Calu3 (cell line): Measurements from ENCODE around the gene PHC2. TPM values are rescaled to one million over a fixed set of nuclear protein-coding genes. Genes with fewer than 3 reads are reported as not detected.

Experiments used
- BruUV-seq: library from RNA; stranded (reverse); fragments of 400-500 nt; replicated peaks from 2 replicates; lab custom pipeline; 2021; lab: Mats Ljungman, UMichigan
- CTCF ChIA-PET: fragments of 300-600 bp; sonication (Branson Sonifier 250); formaldehyde crosslinking; loops from one replicate; lab custom pipeline; 2022; ENCODE audit warnings: antibody characterized with exemption; lab: Charles Lee
- DNase-seq: peaks from one replicate; pipeline ENCODE4 v3.0.0; 2022
- H3K27ac Mint-ChIP-seq: one replicate; pipeline ENCODE4 v1.8.0; 2022; ENCODE audit warnings: mixed read lengths; ENCODE audit not compliant: unreplicated experiment
- H3K27me3 Mint-ChIP-seq: one replicate; pipeline ENCODE4 v1.8.0; 2022; ENCODE audit warnings: mixed read lengths; ENCODE audit not compliant: unreplicated experiment
- H3K36me3 Mint-ChIP-seq: one replicate; pipeline ENCODE4 v1.8.0; 2022; ENCODE audit warnings: mild to moderate bottlenecking, moderate library complexity, mixed read lengths; ENCODE audit not compliant: insufficient read depth, unreplicated experiment
- H3K4me1 Mint-ChIP-seq: one replicate; pipeline ENCODE4 v1.8.0; 2022; ENCODE audit warnings: mild to moderate bottlenecking, low read depth, mixed read lengths; ENCODE audit not compliant: unreplicated experiment
- H3K4me3 Mint-ChIP-seq: one replicate; pipeline ENCODE4 v1.8.0; 2022; ENCODE audit warnings: mild to moderate bottlenecking, low read depth, moderate library complexity, mixed read lengths; ENCODE audit not compliant: unreplicated experiment
- H3K9me3 Mint-ChIP-seq: one replicate; pipeline ENCODE4 v1.8.0; 2022; ENCODE audit warnings: low read depth, mixed read lengths; ENCODE audit not compliant: unreplicated experiment
- intact Hi-C: fragments of 100-400 bp; cut with micrococcal nuclease; formaldehyde crosslinking; loops from one replicate; pipeline ENCODE4 v1.10.0; 2022; ENCODE audit not compliant: unreplicated experiment
- total RNA-seq: library from RNA; stranded (reverse); gene quantifications from 2 replicates; pipeline ENCODE4 v1.2.3, GENCODE V29; 2022
- TF ChIP-seq, protein P1 (sequence below): fragments of 200-600 bp; IDR thresholded peaks from one replicate; pipeline ENCODE4 v1.8.0; 2022; ENCODE audit warnings: antibody characterized with exemption; ENCODE audit not compliant: unreplicated experiment

The PHC2 gene
- total RNA-seq, 1 experiment from 2014 or later: 59.5 TPM

DNA sequence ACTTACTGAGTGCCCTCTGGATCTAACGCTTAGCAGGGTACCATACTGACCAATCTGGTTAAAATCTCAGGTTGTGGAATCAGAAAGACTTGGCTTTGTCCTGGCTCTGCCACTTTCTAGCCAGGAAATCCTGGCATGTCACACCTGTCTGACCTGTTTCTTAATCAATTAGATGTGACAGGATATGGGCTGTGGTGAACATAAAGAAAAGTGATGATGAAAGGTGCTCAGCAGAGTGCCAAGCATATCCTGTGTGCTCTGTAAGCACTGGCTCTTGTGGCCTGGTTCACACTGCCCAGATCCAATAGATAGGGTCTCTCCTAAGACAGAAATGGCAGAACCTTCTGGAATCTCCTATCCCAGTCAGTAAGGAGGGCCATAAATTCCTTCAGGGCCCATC, 53.9 kb downstream of the PHC2 start:
- Mint-ChIP-seq H3K9me3 (no peaks in the 10 kb centered on the region), H3K4me3 (no peak overlapping the region), H3K27me3 (peaks cover 31% of the 10 kb centered on the region), H3K4me1 (peaks cover 10% of the 10 kb centered on the region), H3K36me3 (no peaks in the 10 kb centered on the region), H3K27ac (no peak overlapping the region)
- intact Hi-C loops: no loop called here
- no TSS peak for BruUV-seq
- CTCF ChIA-PET: interaction anchor here (0.6 kb wide), 1 partner anchor 80 kb away, joined by 3 read pairs; no protein-coding TSS in a partner anchor
- TF ChIP-seq, protein P1, sequence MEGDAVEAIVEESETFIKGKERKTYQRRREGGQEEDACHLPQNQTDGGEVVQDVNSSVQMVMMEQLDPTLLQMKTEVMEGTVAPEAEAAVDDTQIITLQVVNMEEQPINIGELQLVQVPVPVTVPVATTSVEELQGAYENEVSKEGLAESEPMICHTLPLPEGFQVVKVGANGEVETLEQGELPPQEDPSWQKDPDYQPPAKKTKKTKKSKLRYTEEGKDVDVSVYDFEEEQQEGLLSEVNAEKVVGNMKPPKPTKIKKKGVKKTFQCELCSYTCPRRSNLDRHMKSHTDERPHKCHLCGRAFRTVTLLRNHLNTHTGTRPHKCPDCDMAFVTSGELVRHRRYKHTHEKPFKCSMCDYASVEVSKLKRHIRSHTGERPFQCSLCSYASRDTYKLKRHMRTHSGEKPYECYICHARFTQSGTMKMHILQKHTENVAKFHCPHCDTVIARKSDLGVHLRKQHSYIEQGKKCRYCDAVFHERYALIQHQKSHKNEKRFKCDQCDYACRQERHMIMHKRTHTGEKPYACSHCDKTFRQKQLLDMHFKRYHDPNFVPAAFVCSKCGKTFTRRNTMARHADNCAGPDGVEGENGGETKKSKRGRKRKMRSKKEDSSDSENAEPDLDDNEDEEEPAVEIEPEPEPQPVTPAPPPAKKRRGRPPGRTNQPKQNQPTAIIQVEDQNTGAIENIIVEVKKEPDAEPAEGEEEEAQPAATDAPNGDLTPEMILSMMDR: no peak
- DNase-seq: no peak

- intact Hi-C loops: no loop called here
- H3K36me3 Mint-ChIP-seq: no peaks in the 10 kb centered on the region
- CTCF ChIA-PET: no interaction called here
- H3K4me3 Mint-ChIP-seq: no peak overlapping the region
- H3K9me3 Mint-ChIP-seq: no peaks in the 10 kb centered on the region
- H3K27me3 Mint-ChIP-seq: peaks cover 15% of the 10 kb centered on the region
- TF ChIP-seq, protein P1: no peak
- DNase-seq: no peak
- BruUV-seq: no TSS peak
- H3K4me1 Mint-ChIP-seq: peaks cover 10% of the 10 kb centered on the region
- H3K27ac Mint-ChIP-seq: no peak overlapping the region
Observed at GRCh38 chr1:33375316-33375715, 55.6 kb downstream of the PHC2 start.

DNA sequence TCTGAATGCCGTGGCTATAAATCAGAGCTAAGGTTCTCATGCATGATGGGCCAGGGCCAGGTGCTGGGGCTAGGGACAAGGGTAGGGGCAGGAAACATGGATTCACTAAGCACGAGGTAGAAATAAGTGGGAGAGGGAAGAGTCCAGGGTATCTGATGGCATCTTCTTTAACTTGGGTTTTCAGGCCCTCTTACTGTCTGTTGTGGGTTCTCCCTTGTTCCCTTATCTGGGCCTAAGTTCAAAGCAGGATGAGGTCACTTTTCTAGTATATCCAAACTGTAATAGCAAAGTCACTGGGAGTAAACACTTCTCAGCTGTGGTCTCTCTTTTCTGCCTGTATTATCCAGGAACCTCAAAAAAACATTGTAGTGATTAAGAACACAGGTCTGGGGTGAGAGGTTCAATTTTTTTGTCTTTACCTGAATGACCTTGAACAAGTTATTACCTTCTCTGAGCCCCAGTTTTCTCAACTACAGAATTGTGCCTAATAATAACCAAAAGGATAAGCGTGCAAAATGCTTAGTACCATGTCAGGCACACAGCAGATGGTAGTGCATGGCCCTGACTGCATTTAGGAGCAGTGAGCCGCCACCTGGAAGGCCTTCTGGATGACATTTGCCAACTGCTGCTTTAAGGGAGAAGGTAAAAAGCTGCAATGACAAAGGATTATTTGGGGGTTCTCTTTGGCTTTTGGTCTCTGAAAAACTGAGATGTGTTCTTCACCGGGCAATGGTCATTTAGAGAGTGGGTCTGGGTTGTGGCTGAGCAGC, 56.4 kb downstream of the PHC2 start:
- H3K4me1 Mint-ChIP-seq: peaks cover 2% of the 10 kb centered on the region
- no peaks in the 10 kb centered on the region for H3K9me3 Mint-ChIP-seq
- intact Hi-C loops: no loop called here
- H3K27me3 Mint-ChIP-seq: peaks cover 7% of the 10 kb centered on the region
- BruUV-seq: no TSS peak
- no peak overlapping the region for H3K27ac Mint-ChIP-seq
- no peak for DNase-seq
- CTCF ChIA-PET: no interaction called here
- no peak overlapping the region for H3K4me3 Mint-ChIP-seq
- TF ChIP-seq, protein P1: no peak
- H3K36me3 Mint-ChIP-seq: no peaks in the 10 kb centered on the region

- TF ChIP-seq, protein P1: no peak
- H3K4me3 Mint-ChIP-seq: no peak overlapping the region
- CTCF ChIA-PET: no interaction called here
- no peaks in the 10 kb centered on the region for H3K4me1 Mint-ChIP-seq
- no TSS peak for BruUV-seq
- no peaks in the 10 kb centered on the region for H3K27me3 Mint-ChIP-seq
- DNase-seq: no peak
- H3K36me3 Mint-ChIP-seq: no peaks in the 10 kb centered on the region
- no peaks in the 10 kb centered on the region for H3K9me3 Mint-ChIP-seq
- intact Hi-C loops: no loop called here
- no peak overlapping the region for H3K27ac Mint-ChIP-seq
Observed at GRCh38 chr1:33373606-33374005, 57.3 kb downstream of the PHC2 start.
